Colonic mucosa (tissue), 4 donors: ENCODE results near the gene LARP6. TPM values are rescaled to one million over a fixed set of nuclear protein-coding genes. Genes with fewer than 3 reads are reported as not detected.

Experiments
- DNase-seq: peaks from one replicate; pipeline ENCODE4 v3.0.0-alpha.2; 2020
- H3K27ac ChIP-seq: fragments of 200-600 bp; one replicate; pipeline ENCODE4 v1.8.0; 2021
- H3K27me3 ChIP-seq: fragments of 200-600 bp; one replicate; pipeline ENCODE4 v1.8.0; 2021
- H3K36me3 ChIP-seq: fragments of 200-600 bp; one replicate; pipeline ENCODE4 v1.8.0; 2021
- H3K4me1 ChIP-seq: fragments of 200-600 bp; one replicate; pipeline ENCODE4 v1.8.0; 2021; ENCODE audit warnings: mild to moderate bottlenecking
- H3K4me3 ChIP-seq: fragments of 200-600 bp; one replicate; pipeline ENCODE4 v1.8.0; 2021
- H3K9ac ChIP-seq, 2 donors: one replicate each; pipeline ENCODE4 v1.7.0; 2013; ENCODE audit warnings: control low read depth in 2 of 2, low read depth in 2 of 2, low read length in 2 of 2
- H3K9me3 ChIP-seq: fragments of 200-600 bp; one replicate; pipeline ENCODE4 v1.8.0; 2021
- CTCF ChIP-seq: fragments of 200-600 bp; IDR thresholded peaks from one replicate; pipeline ENCODE4 v1.8.0; 2022; ENCODE audit warnings: antibody characterized with exemption, mild to moderate bottlenecking
- intact Hi-C: fragments of 100-400 bp; cut with DNase I; formaldehyde crosslinking; loops from one replicate; pipeline ENCODE4 v1.14.1; 2022
- total RNA-seq, 2 donors: library from RNA; stranded (reverse); fragmentation: NEBNext Ultra II Directional in 1 of 2; extraction: Animal tissue kit (Norgen Biotek cat#: 25700) in 1 of 2; gene quantifications; one replicate each; pipeline ENCODE4 v1.2.1, GENCODE V29; 2021
- donor health status: healthy.
- donor health status: DM: no; HTN: no; CAD: no.
- donor health status: DM: no; HTN: no; CAD: no.

The LARP6 gene
- total RNA-seq, 2 donors from 2014 or later, result 0.49 to 3.5 TPM

DNA sequence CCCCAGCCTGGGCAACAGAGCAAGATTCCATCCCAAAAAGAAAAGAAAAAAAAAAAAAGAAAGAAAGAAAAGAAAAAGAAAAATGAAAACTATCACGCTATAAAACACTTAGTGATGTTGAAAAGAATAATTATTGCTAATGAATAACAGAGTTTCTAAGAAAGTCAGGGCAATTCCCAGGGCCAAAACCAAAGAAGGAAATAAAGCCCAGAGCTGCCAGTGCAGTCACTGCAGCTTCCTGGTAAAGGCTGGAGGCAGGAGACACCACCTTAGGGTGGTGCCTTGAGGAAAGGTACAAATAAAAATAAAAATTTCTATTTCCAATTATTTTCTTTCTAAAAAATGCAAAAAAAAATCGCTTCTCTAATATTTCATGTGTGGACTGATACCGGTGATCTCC, 70.9 kb downstream of the LARP6 start:
- intact Hi-C loops, result no loop called here
- no peaks in the 10 kb centered on the region for H3K36me3 ChIP-seq
- peak overlapping the region; percentile 32 for H3K27ac ChIP-seq
- H3K9ac ChIP-seq, result no peak overlapping the region
- no peak for DNase-seq
- no peak overlapping the region for H3K4me3 ChIP-seq
- no peaks in the 10 kb centered on the region for H3K4me1 ChIP-seq
- no peak for TF ChIP-seq CTCF
- no peaks in the 10 kb centered on the region for H3K27me3 ChIP-seq
- H3K9me3 ChIP-seq, result no peaks in the 10 kb centered on the region

GRCh38 chr15:70781236-70781635, 72.7 kb downstream of the LARP6 start:
- Histone ChIP-seq H3K9me3 (no peaks in the 10 kb centered on the region), H3K4me3 (no peak overlapping the region), H3K4me1 (no peaks in the 10 kb centered on the region), H3K36me3 (no peaks in the 10 kb centered on the region), H3K27me3 (no peaks in the 10 kb centered on the region), H3K9ac (no peak overlapping the region), H3K27ac (no peak overlapping the region)
- no peak for DNase-seq
- intact Hi-C loops, result no loop called here
- TF ChIP-seq CTCF, result no peak

Other genes with a start within 250 kb of the LARP6 start
- gene UACA, start 90.6 kb downstream of the LARP6 start, total RNA-seq, result 10 to 100 TPM; 55.4 to 57.3 TPM
- 1 to 10 TPM; 2.3 to 5.0 TPM for gene THAP10, start 38.3 kb upstream of the LARP6 start, total RNA-seq
- gene LRRC49, start 38.7 kb upstream of the LARP6 start, total RNA-seq, result 1 to 10 TPM; 2.4 to 2.8 TPM